Pancreas (tissue), 10 donors: ENCODE data around the gene SPATA13. TPM values are rescaled to one million over a fixed set of nuclear protein-coding genes. Genes with fewer than 3 reads are reported as not detected.

Source experiments
- ATAC-seq, 4 donors: fragments of 200-7000 bp; cut with Tn5 transposase; one replicate each; pipeline versions ENCODE4 v1.8.0 to v1.9.1; 2020; ENCODE audit warnings: mild to moderate bottlenecking in 4 of 4, moderate library complexity in 4 of 4
- DNase-seq, 6 donors: peaks; one replicate each; pipeline ENCODE4 v3.0.0-alpha.2; 2020
- FAIRE-seq: peaks from 2 replicates; lab custom pipeline; 2012; peaks lifted over from hg19 to GRCh38; lab: Jason Lieb, UNC
- H3K27ac ChIP-seq, 4 donors: fragments of 200-600 bp; sonication (generic); 1 replicate in 3 of 4; 2 replicates in 1 of 4; pipeline versions ENCODE4 v1.5.0 to v1.8.0; 2020
- H3K27me3 ChIP-seq, 4 donors: fragments of 200-600 bp; one replicate each; pipeline ENCODE4 v1.8.0; 2021
- H3K36me3 ChIP-seq, 3 donors: fragments of 200-600 bp; sonication (generic) in 1 of 3; one replicate each; pipeline versions ENCODE4 v1.5.0 to v1.8.0; 2020 to 2021
- H3K4me1 ChIP-seq, 3 donors: fragments of 200-600 bp; one replicate each; pipeline ENCODE4 v1.8.0; 2021
- H3K4me3 ChIP-seq, 4 donors: fragments of 200-600 bp; sonication (generic) in 2 of 4; one replicate each; pipeline versions ENCODE4 v1.5.0 to v1.8.0; 2020 to 2021
- H3K9me3 ChIP-seq, 4 donors: fragments of 200-600 bp; one replicate each; pipeline ENCODE4 v1.8.0; 2021
- WGBS, 2 donors: extraction: QIAGEN DNeasy Blood & Tissue Kit; methylation state at CpG; one replicate each; pipeline ENCODE4 v1.1.7; 2013; 5-methylcytosine and 5-hydroxymethylcytosine counted together
- intact Hi-C, 3 donors: fragments of 100-400 bp; cut with DNase I; formaldehyde crosslinking; loops; one replicate each; pipeline versions ENCODE4 v1.11.1 to v1.14.2; 2022
- polyA plus RNA-seq, 2 donors: library from polyadenylated mRNA; stranded (reverse); fragments of 200-250 nt; gene quantifications; one replicate each; pipeline ENCODE4 v1.2.3, GENCODE V29; 2013
- total RNA-seq, 6 donors: library from RNA; stranded (reverse); fragmentation: NEBNext Ultra II Directional in 4 of 6; extraction: Animal tissue kit (Norgen Biotek cat#: 25700) in 4 of 6; gene quantifications; one replicate each; pipeline versions ENCODE4 v1.2.1 to v1.2.4, GENCODE V29; 2021 to 2023
- TF ChIP-seq, protein P1 (sequence below), 4 donors: fragments of 200-600 bp; sonication (generic) in 3 of 4; IDR thresholded peaks; one replicate each; pipeline versions ENCODE4 v1.5.0 to v1.8.0; 2021; ENCODE audit warnings: antibody characterized with exemption in 4 of 4
- donor health status: healthy with polysubstance abuse.
- donor health status: DM: no; HTN: no; CAD: no; lungs with moderate emphysema.
- donor health status: DM: no; HTN: no; CAD: no.
- donor health status: control.
- donor health status: control.
- donor health status: Bipolar disorder and iron deficiency.
- donor health status: DM: yes; HTN: yes; CAD: no.
- donor health status: DM: no; HTN: no; CAD: no.
- donor health status: DM: no; HTN: no; CAD: no.
- donor health status: DM: yes; HTN: yes; CAD: no.

SPATA13 gene
- total and polyA plus RNA-seq, 8 donors: 38.1 to 71.2 (median 53.9) TPM

DNA sequence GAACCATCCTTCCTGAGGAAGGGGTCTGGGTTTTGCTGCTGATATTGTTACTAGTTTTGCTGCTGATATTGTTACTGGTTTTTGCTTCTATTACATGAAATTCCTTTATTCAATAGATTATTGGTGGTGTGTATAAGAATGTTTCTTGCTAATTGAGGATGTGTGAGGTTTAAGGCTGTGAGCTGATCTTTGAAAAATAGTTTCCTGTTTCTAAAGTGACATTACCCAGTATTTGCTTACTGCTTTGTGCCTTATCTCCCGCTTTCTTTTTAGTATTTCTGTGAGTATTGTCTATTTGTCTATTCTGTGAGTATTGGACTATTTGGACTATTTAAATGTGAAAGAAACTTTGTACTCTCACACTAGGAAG, 110.7 kb downstream of the SPATA13 start:
- FAIRE-seq: no peak
- ATAC-seq: no peak
- peaks cover 19 to 55% (median 27%) of the 10 kb centered on the region in 3 donors for H3K4me1 ChIP-seq
- H3K4me3 ChIP-seq: peak overlapping the region in 2 of 4 donors; percentile 13 to 40
- no peaks in the 10 kb centered on the region for H3K36me3 ChIP-seq
- TF ChIP-seq, protein P1, sequence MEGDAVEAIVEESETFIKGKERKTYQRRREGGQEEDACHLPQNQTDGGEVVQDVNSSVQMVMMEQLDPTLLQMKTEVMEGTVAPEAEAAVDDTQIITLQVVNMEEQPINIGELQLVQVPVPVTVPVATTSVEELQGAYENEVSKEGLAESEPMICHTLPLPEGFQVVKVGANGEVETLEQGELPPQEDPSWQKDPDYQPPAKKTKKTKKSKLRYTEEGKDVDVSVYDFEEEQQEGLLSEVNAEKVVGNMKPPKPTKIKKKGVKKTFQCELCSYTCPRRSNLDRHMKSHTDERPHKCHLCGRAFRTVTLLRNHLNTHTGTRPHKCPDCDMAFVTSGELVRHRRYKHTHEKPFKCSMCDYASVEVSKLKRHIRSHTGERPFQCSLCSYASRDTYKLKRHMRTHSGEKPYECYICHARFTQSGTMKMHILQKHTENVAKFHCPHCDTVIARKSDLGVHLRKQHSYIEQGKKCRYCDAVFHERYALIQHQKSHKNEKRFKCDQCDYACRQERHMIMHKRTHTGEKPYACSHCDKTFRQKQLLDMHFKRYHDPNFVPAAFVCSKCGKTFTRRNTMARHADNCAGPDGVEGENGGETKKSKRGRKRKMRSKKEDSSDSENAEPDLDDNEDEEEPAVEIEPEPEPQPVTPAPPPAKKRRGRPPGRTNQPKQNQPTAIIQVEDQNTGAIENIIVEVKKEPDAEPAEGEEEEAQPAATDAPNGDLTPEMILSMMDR (IDR thresholded peaks at IDR 0.05): no peak
- intact Hi-C loops: no loop called here
- H3K27ac ChIP-seq: peak overlapping the region; percentile 52 to 94 (median 67)
- no peaks in the 10 kb centered on the region for H3K9me3 ChIP-seq
- no peaks in the 10 kb centered on the region for H3K27me3 ChIP-seq
- 6 to 10% methylated on average over 1 of the region's 1 CpG for WGBS, 2 donors
- no peak for DNase-seq

DNA sequence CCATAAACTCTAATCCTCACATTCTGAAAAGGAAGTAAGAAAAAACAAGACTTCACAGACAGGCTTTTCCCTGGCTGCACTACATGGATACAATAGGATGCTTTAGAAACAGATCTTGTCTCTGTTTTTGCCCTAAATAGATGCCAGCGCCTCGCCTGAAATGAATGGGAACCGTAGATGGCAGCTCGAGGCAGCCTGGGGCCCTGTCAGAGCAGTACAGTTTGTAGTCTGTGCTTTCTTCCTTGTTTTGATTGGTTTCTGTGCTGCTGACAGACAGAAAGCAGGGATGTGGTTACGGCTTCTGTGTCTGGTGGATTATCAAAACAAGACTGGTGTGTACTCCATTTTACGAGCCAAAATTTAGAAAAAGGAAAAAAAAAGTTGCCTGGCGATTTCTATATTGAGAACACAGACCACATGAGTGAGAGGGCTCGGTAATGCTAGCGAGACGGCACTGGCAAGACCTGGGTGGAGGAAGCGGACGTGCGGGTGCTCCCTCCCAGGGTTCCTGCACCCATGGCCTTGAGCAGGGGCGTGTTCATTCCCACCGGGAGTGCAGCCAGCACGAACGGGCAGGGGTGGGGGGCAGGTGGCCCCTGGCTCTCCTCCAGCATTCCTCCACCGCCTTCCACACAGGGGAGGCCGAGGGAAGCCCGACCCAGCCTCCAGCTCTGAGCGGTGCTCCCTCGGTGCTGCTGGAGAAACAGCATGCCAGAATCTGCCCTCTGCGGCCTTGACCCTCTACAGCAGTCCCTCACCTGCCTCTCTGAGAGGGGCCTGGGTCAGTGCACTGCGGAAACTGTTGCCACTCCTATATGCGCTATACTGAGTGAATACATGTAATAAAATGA, 111.3 kb downstream of the SPATA13 start:
- peak; percentile 86 to 93 (median 88) for DNase-seq
- H3K4me1 ChIP-seq: peaks cover 19 to 55% (median 27%) of the 10 kb centered on the region in 3 donors
- H3K9me3 ChIP-seq: no peaks in the 10 kb centered on the region
- intact Hi-C loops: no loop called here
- H3K27me3 ChIP-seq: no peaks in the 10 kb centered on the region
- TF ChIP-seq, protein P1 (IDR thresholded peaks at IDR 0.05): no peak
- 5 to 6% methylated on average over 25 of the region's 25 CpGs for WGBS, 2 donors
- peak; percentile 78 for FAIRE-seq
- peak; percentile 86 to 87 (median 86) for ATAC-seq
- H3K4me3 ChIP-seq: peak overlapping the region in 2 of 4 donors; percentile 13 to 40
- peak overlapping the region; percentile 52 to 94 (median 67) for H3K27ac ChIP-seq
- H3K36me3 ChIP-seq: no peaks in the 10 kb centered on the region

DNA sequence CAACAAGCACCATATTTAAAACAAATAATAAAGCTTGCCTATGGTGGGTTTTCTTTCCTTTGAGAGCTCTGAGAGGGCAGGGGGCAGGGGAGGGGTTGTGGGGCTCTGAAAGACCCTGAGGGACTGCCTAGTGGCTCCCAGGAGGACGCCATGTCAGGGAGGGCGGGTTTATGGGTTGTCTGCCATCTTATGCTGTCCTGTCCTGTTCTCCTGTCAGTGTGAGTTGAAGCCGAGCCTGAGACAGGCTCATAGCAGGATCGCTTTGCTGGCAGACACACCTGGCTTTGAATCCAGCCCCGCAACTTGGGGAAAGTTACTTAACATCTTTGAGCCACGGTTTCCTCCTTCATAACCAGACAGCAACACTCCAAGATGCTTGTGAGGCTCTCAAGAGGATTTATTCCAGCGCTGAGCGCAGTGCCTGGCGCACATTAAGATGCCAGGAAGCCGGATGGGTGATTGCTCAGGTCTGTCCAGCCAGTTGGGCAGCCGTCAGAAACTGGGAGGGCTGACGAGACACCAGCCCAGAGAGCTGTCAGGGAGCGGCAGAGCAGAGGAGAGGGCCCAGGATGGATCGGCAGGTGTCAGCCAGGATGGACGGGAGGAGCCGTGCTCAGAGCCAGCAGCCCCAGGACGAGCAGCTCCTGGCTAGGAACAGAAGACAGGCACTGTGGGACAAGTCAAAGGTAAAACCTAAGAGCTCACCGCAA, 112.1 kb downstream of the SPATA13 start:
- 56 to 59% methylated on average over 18 of the region's 18 CpGs for WGBS, 2 donors
- FAIRE-seq: no peak
- TF ChIP-seq, protein P1 (IDR thresholded peaks at IDR 0.05): no peak
- intact Hi-C loops: no loop called here
- Histone ChIP-seq H3K9me3 (no peaks in the 10 kb centered on the region), H3K27ac (peak overlapping the region; percentile 52 to 94 (median 67)), H3K4me3 (peak overlapping the region in 2 of 4 donors; percentile 13 to 40), H3K36me3 (no peaks in the 10 kb centered on the region), H3K4me1 (peaks cover 19 to 55% (median 27%) of the 10 kb centered on the region in 3 donors), H3K27me3 (no peaks in the 10 kb centered on the region)
- ATAC-seq: peak in 2 of 4 donors; percentile 3 to 4
- peak in 1 of 6 donors; percentile 64 for DNase-seq

DNA sequence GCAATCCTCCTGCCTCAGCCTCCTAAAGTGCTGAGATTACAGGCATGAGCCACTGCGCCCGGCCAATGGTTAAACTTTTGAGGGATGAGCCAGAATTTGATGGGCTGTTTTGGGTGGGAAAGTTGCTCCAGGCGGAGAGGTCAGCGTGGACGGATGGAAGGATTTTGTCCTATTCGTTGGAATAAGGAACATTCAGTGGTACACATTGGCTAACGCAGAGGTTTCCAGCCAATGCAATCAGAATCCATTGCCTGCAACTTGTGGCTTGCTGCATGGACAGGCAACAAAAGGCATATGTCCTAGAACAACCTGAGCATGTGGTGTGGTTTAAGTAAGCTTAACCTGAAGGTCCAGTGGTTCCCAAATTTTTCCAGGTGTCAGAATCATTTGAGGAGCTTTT, 113.4 kb downstream of the SPATA13 start:
- no peaks in the 10 kb centered on the region for H3K9me3 ChIP-seq
- H3K4me1 ChIP-seq: peaks cover 19 to 55% (median 27%) of the 10 kb centered on the region in 3 donors
- H3K27me3 ChIP-seq: no peaks in the 10 kb centered on the region
- ATAC-seq (no peak), DNase-seq (no peak), FAIRE-seq (no peak)
- WGBS, 2 donors: 92 to 97% methylated on average over 7 of the region's 7 CpGs
- TF ChIP-seq, protein P1 (IDR thresholded peaks at IDR 0.05): no peak
- intact Hi-C loops: no loop called here
- no peak overlapping the region for H3K27ac ChIP-seq
- no peaks in the 10 kb centered on the region for H3K36me3 ChIP-seq
- no peak overlapping the region for H3K4me3 ChIP-seq
